Natural killer cell (primary cell): ENCODE results near the gene REEP1. TPM values are rescaled to one million over a fixed set of nuclear protein-coding genes. Genes with fewer than 3 reads are reported as not detected.

Source experiments
- ATAC-seq, 3 donors: fragments of 150-1000 bp in 2 of 3; fragments of 200-7000 bp in 1 of 3; cut with Tn5 transposase; 1 replicate in 1 of 3; 2 replicates in 2 of 3; pipeline ENCODE4 v1.10.0; 2021; ENCODE audit warnings: mild to moderate bottlenecking in 2 of 3, moderate library complexity in 2 of 3
- DNase-seq, 2 donors: peaks; one replicate each; pipeline versions ENCODE4 v3.0.0 to v3.0.0-alpha.2; 2013 to 2021; ENCODE audit warnings: mixed read lengths in 1 of 2
- H3K27ac ChIP-seq: one replicate; pipeline ENCODE4 v1.5.1; 2013; ENCODE audit warnings: mild to moderate bottlenecking, low read length
- H3K27me3 ChIP-seq: one replicate; pipeline ENCODE4 v1.6.1; 2013; ENCODE audit warnings: low read length; ENCODE audit not compliant: control insufficient read depth, insufficient read depth
- H3K36me3 ChIP-seq: one replicate; pipeline ENCODE4 v1.6.1; 2013; ENCODE audit warnings: low read length; ENCODE audit not compliant: control insufficient read depth, insufficient read depth
- H3K4me1 ChIP-seq: one replicate; pipeline ENCODE4 v1.6.1; 2013; ENCODE audit warnings: low read length; ENCODE audit not compliant: control insufficient read depth, insufficient read depth
- H3K4me3 ChIP-seq: one replicate; pipeline ENCODE4 v1.5.1; 2013; ENCODE audit warnings: low read length
- H3K9me3 ChIP-seq: one replicate; pipeline ENCODE4 v1.6.1; 2013; ENCODE audit warnings: low read length; ENCODE audit not compliant: control insufficient read depth, insufficient read depth
- H3K27ac Mint-ChIP-seq, 2 donors: one replicate each; pipeline ENCODE4 v1.8.0; 2022; ENCODE audit warnings: mild to moderate bottlenecking in 2 of 2, mixed read lengths in 2 of 2, moderate library complexity in 1 of 2
- H3K27me3 Mint-ChIP-seq, 2 donors: one replicate each; pipeline ENCODE4 v1.8.0; 2022; ENCODE audit warnings: low read depth in 2 of 2, mixed read lengths in 2 of 2
- H3K36me3 Mint-ChIP-seq: one replicate; pipeline ENCODE4 v1.8.0; 2022; ENCODE audit warnings: mixed read lengths
- H3K4me1 Mint-ChIP-seq, 2 donors: one replicate each; pipeline ENCODE4 v1.8.0; 2022; ENCODE audit warnings: mixed read lengths in 2 of 2
- H3K4me3 Mint-ChIP-seq: one replicate; pipeline ENCODE4 v1.8.0; 2022; ENCODE audit warnings: mild to moderate bottlenecking, moderate library complexity, mixed read lengths
- H3K9me3 Mint-ChIP-seq, 2 donors: one replicate each; pipeline ENCODE4 v1.8.0; 2022; ENCODE audit warnings: mixed read lengths in 2 of 2
- WGBS: methylation state at CpG from one replicate; pipeline ENCODE4 v1.1.7; 2013; ENCODE audit warnings: missing lambda C conversion rate; ENCODE audit not compliant: insufficient coverage; 5-methylcytosine and 5-hydroxymethylcytosine counted together
- intact Hi-C: fragments of 100-400 bp; cut with micrococcal nuclease; formaldehyde crosslinking; loops from one replicate; pipeline ENCODE4 v1.14.2; 2022
- total RNA-seq, 4 donors: library from RNA; stranded (reverse); fragments of 120-200 nt in 1 of 4; gene quantifications; one replicate each; pipeline versions ENCODE4 v1.2.3 to v1.2.4, GENCODE V29; 2013 to 2022
- TF ChIP-seq, protein P1 (sequence below): fragments of 200-600 bp; IDR thresholded peaks from one replicate; pipeline ENCODE4 v1.8.0; 2022; ENCODE audit warnings: antibody characterized with exemption

REEP1 gene
- total RNA-seq, 3 donors from 2014 or later (not counting 1 experiment from before 2014, with no cell fraction given), result 0.10 TPM; not detected in 2

GRCh38 chr2:86224645-86225355 is 112.6 kb downstream of the REEP1 start:
- Histone ChIP-seq H3K4me1 (peaks cover 4% of the 10 kb centered on the region), H3K9me3 (no peaks in the 10 kb centered on the region), H3K27me3 (no peaks in the 10 kb centered on the region), H3K36me3 (no peaks in the 10 kb centered on the region), H3K4me3 (no peak overlapping the region), H3K27ac (no peak overlapping the region)
- intact Hi-C loops, result no loop called here
- no peak overlapping the region for H3K27ac Mint-ChIP-seq
- H3K27me3 Mint-ChIP-seq, result no peaks in the 10 kb centered on the region
- TF ChIP-seq, protein P1, sequence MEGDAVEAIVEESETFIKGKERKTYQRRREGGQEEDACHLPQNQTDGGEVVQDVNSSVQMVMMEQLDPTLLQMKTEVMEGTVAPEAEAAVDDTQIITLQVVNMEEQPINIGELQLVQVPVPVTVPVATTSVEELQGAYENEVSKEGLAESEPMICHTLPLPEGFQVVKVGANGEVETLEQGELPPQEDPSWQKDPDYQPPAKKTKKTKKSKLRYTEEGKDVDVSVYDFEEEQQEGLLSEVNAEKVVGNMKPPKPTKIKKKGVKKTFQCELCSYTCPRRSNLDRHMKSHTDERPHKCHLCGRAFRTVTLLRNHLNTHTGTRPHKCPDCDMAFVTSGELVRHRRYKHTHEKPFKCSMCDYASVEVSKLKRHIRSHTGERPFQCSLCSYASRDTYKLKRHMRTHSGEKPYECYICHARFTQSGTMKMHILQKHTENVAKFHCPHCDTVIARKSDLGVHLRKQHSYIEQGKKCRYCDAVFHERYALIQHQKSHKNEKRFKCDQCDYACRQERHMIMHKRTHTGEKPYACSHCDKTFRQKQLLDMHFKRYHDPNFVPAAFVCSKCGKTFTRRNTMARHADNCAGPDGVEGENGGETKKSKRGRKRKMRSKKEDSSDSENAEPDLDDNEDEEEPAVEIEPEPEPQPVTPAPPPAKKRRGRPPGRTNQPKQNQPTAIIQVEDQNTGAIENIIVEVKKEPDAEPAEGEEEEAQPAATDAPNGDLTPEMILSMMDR, result no peak
- H3K4me1 Mint-ChIP-seq, result no peaks in the 10 kb centered on the region
- H3K4me3 Mint-ChIP-seq, result no peak overlapping the region
- H3K36me3 Mint-ChIP-seq, result no peaks in the 10 kb centered on the region
- WGBS, result 92% methylated on average over 9 of the region's 9 CpGs
- ATAC-seq (no peak), DNase-seq (no peak)
- no peaks in the 10 kb centered on the region for H3K9me3 Mint-ChIP-seq

GRCh38 chr2:86223927-86224560 is 113.4 kb downstream of the REEP1 start:
- ATAC-seq, result no peak
- no peaks in the 10 kb centered on the region for H3K27me3 Mint-ChIP-seq
- Histone ChIP-seq H3K4me3 (no peak overlapping the region), H3K27ac (no peak overlapping the region), H3K36me3 (no peaks in the 10 kb centered on the region), H3K27me3 (no peaks in the 10 kb centered on the region), H3K9me3 (no peaks in the 10 kb centered on the region), H3K4me1 (peaks cover 4% of the 10 kb centered on the region)
- 93% methylated on average over 2 of the region's 2 CpGs for WGBS
- no peaks in the 10 kb centered on the region for H3K36me3 Mint-ChIP-seq
- H3K27ac Mint-ChIP-seq, result no peak overlapping the region
- H3K4me1 Mint-ChIP-seq, result no peaks in the 10 kb centered on the region
- no peak overlapping the region for H3K4me3 Mint-ChIP-seq
- intact Hi-C loops, result no loop called here
- TF ChIP-seq, protein P1, result no peak
- no peaks in the 10 kb centered on the region for H3K9me3 Mint-ChIP-seq
- DNase-seq, result no peak

- Histone ChIP-seq H3K9me3 (no peaks in the 10 kb centered on the region), H3K4me1 (peaks cover 4% of the 10 kb centered on the region), H3K4me3 (no peak overlapping the region), H3K27me3 (no peaks in the 10 kb centered on the region), H3K36me3 (no peaks in the 10 kb centered on the region), H3K27ac (no peak overlapping the region)
- Mint-ChIP-seq H3K36me3 (no peaks in the 10 kb centered on the region), H3K4me3 (no peak overlapping the region), H3K27me3 (no peaks in the 10 kb centered on the region), H3K27ac (no peak overlapping the region), H3K9me3 (no peaks in the 10 kb centered on the region), H3K4me1 (peaks cover 0 to under 1% of the 10 kb centered on the region in 2 donors)
- DNase-seq (no peak), ATAC-seq (no peak)
- intact Hi-C loops, result no loop called here
- WGBS, result 87% methylated on average over 8 of the region's 8 CpGs
- TF ChIP-seq, protein P1, result no peak
Observed at GRCh38 chr2:86223140-86223926, 114.1 kb downstream of the REEP1 start.
